HG02763 (cell line): ENCODE measurements around the gene SH3RF3.

Experiments used
- ATAC-seq: cut with Tn5 transposase; IDR thresholded peaks from one replicate; pipeline ENCODE4 v1.9.1; 2021; ENCODE audit warnings: mild to moderate bottlenecking, moderate library complexity; ENCODE audit not compliant: unreplicated experiment

The SH3RF3 gene

DNA sequence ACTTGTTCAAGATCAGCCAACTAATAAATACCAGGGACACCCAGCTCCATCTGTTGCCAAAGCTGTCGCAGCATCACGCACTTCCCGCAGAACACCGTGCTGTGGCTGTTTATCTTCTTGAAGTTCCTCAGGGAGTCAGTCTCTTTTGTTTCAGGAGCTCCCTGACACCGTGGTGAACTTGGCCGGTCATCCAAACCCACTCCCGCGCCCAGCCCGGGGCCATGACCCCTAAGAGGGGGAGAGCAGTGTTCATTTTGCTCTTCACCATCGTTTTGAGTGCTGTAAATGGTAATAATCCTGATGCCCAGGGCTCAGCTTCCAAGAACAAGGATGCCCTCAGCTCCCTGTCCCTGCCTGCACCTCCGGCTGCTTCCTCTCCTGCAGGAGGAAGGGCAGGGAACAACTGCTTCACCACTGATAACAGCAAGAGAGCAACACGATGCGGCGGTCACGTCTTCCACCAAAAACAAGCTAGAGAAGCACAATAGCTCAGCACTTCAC, 353.4 kb downstream of the SH3RF3 start:
- ATAC-seq = no peak

DNA sequence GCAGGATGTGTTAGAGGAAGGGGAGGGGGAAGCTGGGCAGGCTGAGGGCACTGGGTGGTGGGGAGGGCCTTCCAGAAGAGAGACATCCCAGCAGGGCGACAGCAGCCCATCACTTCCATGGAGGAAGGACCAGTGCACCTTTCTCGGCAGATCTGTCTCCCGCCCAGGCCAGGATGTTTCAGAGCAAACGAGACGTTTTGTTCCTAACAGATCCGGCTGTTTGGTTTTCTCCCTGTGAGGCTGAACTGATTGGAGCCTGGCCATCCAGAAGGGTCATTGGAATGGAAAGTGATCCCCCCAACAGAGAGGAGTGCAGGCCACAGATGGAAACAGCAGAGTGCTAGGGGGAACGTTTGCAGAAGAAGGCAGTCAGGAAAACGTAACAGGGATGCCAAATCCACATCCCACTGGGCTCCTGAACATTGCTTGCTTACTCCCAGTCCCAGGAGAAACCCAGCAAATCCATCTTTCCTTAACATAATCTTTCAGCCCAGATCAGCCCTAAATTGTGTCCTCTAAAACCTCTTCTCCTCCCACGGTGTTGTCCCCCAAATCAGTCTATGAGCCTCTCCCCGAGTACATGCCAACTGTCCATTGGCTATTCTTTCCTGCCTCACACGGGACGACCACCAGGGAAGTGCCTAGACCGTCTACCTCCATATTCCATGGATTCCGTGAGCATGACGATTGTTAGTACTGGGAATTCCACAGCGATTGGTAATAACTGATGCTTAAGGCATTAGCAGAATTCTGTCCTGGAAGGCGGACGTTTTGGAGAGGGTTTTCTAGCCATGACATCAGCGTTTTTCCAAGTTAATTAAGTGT, 357.9 kb downstream of the SH3RF3 start:
- ATAC-seq = no peak

DNA sequence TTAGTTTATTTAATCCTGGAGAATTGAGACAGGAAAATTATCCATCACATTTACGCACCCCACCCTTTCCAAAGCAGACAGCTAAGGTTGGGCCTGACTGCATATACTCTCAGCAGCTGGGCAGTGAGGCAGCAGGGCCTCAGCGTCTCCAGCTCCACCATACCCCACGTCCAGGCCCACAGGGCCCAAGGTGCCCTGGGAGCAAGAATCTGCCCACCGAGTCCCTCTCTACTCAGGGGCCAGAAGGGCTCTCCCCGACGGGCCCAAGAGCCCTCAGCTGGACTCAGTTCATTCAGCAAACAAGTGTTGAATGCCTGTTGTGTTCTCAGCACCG, 358.5 kb downstream of the SH3RF3 start:
- ATAC-seq = no peak

DNA sequence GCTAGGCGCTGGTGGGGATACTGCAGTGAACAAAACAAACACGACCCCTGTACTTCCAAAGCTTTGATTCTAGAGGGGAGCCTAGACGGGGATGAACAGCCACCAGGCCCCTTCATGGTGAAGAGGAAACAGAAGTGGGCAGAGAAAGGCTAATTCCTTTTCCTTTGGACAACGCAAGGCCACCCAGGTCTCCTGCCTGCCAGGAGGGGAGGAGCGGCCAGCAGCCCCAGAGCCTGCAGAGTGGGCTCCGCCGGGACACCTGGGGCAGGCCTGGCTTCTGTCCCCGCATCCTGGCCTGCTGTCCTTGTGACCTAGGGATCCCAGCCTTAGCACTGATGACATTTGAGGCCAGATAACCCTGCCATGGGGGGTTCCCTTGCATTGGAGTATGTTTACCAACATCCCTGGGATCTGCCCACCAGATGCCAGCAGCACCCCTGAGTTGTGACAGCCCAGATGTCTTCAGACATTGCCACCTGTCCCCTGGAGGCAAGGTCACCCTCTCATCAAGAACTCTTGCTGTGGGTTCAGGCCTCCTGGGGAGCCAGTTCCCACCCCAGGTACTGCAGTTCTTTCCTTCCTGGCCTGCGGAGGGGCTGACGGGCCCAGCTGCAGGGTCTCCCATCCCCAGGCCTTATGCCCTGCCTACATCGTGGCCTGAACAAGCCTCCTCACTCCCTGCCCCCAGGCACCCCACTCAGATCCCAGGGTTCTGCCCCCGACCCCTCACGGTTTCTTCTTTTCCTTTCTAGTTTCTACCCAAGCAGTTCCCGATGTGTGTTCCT, 359.1 kb downstream of the SH3RF3 start:
- no peak for ATAC-seq

DNA sequence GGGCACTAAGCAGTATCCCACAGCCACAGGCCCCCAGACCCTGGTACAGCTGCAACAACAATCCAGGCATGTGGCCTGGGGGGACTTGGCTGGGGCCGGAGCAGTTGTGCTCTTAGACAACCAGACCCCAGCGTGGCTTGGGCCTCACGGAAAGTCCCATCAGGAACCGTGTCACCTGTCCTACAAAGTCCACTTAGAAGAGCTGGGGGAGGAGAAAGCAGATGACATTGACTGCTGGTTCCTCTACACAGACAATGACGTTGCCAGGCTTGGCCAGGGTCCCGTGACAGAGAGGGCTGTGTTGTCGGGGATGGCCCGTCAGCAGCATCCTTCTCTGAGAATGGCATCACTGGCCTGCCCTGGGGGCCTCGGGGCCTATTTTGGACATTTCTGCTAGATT, 360.3 kb downstream of the SH3RF3 start:
- ATAC-seq = no peak

DNA sequence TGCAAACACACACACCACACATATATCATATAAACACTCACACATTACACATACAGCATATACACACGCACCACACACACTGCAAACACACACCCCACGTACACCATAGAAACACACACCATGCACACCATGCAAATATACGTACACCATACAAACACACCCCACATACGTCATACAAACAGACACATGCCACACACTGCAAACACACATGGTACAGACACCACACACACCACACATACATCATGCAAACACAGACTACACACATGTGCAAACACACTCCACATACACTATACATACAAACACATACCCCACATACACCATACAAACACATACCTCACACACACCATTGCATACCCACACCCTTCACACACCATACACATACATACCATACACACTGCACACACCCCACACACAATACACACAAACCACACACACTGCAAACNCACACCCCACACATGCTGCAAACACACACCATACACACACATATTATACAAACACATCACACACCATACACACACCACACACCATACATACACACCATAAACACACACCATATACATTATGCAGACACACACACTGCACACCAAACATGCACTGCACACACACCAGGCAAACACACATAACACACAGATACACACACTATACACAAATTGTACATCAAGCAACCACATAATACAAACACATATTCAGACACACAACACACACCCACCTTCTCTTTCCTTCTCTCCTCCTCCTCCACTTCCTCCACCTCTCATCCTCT, 364.4 kb downstream of the SH3RF3 start:
- ATAC-seq = no peak

DNA sequence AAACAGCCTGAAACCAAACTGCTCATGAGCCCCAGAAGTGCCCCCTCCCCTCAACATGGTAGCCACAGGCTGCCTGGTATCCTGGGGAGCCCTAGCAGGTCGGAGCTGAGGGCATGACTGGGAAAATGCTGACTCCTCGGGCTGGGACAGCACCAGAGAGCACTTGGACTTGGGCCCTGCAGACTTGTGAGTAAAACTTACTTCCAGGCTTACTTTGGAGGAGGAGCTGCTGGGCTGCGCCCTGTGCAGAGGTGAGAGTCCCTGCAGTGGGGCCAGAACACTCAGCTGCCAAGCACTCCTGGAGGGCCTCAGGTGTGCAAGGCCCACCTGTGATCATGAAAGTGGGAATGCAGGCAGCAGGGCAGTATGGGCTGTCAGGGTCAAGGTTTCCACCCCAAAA, 365.3 kb downstream of the SH3RF3 start:
- ATAC-seq = no peak

DNA sequence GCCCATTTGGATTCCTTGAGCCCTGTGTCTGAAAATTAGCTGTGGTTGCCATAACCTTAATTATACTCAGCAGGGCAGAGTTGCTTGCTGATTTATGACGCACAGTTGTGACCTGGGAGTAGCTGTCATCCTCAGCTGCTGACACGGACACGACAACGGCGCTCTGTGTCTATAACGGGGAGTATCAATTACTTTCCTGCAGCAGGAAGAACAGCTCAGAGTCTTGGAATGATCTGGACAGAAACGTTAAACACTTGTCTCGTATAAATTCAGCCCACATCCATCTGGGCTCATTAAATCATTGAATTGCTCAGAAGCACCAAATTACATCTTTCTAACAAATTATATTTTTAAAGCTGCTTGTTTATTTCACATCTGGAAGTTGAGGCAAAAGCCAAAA, 368.5 kb downstream of the SH3RF3 start:
- ATAC-seq = no peak

DNA sequence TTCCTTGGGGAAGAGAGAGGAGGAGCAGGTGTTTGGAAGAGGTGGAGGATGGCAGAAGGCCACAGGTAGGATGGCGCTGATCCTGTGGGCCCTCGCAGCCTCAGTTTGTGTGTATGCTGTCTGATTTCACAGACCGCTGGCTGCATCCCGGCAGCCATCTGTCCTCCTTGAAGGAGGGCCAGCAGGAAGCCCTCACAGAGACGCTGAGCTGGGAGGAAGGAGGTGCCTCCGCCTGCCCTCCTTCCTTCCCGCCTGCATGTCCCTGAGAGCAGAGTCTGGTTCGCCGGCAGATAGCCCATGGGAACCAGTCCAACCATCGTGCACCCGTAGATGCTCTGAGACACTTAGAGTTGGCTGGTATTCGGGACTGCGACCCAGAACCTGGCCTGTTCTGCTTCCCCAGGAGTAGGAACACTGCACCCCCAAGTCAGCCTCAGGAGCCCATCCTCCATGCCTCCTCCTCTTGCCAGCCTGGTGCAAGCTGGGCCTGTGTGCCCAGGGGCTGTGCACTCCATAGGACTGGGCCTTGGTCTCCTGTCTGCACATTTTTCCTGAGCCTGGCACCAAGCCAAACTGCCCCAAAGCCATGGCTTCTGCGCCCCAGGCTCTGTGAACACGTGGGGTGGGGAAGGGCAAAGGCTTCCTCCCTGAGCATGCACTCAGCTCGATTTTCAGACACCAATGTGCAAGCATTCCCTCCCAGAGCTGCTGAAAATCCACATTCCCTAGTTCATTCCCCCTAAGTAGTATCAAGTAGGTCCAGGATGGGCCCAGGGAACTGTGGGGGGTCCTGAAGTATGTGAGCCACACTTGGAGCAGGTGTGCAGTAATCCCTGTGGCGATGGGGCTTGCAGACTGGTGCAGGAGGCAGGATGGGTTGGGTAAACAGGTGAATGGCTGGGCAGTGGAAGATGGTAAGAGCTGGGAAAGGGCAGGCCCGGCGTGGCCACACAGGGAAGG, 369.2 kb downstream of the SH3RF3 start:
- ATAC-seq = no peak

DNA sequence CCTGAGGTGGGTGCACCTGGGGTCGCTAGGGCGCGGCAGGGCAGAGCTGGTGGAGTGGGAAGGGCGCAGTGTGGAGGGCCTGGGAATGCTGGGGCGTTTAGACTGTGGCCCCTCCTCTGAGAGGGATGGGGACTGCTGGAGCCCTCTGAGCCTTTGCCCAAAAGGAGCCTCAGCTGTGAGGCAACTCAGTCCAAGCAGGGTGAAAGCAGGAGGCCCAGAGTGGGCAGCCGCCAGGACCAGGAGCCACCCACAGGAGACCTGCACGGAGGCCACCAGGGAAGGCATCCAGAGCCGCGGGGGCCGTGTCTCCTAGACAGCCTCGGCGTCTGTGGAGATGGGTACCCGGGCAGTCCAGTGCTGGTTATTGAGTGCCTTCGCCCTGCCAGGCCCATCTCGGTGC, 369.9 kb downstream of the SH3RF3 start:
- ATAC-seq = no peak

DNA sequence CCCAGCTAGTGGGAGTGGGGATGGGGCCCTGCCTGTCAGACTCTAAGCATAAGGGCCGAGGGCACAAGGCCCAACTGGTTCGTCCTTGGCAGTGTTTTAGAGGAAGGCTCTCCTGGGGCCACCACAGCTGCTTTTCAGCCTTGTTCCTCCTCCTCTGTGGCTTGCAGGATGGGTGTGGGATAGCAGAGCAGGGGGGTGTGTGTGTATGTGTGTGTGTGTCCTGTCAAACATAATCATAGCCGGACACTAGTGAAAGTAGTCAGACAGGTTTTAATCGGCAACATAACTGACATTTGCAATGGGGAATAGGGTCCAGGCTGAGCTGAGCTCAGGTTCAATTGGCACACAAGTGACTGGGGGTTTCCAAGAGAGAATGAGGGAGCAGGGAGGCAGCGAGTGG, 370.6 kb downstream of the SH3RF3 start:
- ATAC-seq = no peak

DNA sequence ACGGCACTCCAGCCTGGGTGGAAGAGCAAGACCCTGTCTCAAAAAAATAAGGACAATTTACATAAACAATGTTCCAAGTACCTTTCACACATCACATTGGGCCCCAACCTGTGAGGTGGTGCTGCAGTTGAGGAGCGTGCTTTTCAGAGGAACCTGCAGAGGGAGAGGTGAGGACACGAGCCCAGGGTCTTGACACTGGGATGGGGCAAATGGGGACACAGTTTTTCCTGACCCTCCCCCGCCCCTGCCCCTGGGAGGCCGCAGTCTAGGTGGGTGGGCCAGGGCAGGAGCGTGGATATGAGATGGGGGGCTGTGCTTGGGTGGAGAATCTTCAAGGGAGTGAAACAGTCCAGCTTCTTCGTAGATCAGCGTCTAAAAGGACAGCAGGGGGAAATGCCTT, 371.9 kb downstream of the SH3RF3 start:
- no peak for ATAC-seq

DNA sequence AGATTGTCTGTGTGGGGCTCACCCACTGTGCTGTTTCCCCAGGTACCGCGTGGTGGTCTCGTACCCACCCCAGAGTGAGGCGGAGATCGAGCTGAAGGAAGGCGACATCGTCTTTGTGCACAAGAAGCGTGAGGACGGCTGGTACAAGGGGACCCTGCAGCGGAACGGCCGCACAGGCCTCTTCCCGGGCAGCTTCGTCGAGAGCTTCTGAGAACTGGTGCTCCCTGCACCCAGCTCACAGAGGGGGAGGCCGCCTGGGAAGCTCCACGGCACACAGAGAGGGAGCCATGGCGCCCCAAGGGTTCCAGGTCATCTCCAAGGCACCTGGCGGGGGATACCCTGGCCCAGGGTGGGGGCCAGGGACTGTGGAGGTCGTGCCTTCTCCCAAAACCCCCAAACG, 372.5 kb downstream of the SH3RF3 start:
- no peak for ATAC-seq

DNA sequence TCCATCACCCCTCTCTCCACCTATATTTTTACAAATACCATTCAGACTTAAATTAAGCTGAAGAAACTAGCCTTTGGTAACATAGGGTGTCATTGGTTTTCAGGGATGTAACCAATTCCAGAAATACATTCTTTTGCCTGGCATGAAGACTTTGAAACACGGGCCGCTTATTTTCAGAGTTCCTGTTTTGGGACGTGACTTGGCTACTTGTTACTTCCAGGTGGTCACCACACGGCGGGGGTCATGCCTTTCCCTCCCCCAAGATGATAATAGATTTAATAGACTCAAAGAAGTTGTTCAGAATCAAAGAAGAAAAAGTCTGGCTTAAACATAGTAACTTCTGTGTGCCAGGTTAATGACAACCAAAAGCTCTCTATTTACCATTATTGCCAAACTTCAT, 374.2 kb downstream of the SH3RF3 start:
- no peak for ATAC-seq

DNA sequence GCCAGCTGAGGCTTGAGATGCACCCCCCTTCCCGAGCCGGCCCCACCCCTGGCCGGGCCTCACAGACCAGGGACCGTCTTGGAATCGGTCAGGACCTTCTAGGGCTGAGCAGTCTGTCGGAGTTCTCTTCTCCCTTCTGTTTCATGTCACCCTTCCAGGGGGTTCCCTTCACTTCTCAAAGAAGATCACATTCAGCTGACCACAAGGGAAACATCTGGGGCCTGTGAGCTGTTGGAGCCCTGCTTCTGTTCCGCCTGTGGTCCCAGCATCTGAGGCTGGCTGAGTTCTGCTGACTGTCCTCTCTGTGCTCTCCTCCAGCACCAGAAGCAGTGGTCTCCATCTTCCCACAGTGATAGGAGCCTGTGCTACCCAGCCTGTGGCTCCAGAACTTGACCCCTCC, 378.2 kb downstream of the SH3RF3 start:
- ATAC-seq = no peak

DNA sequence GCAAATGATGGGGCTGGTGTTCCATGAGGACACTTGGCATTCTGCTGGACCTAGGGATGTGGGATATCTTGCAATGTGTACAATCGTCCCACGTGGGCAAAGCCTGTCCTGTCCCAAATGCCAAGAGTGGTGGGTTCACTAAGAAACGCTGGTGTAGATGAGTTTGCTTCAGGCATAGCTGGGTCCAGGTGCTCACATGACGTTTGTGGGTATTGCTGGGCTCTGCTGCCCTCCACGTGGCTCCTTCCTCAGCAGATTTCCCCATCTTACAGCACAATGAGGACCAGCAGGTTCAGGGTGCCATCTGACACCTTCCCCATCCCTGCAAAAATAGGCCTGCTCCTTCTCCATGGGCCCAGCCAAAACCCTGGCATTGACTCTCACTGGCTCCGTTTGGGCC, 378.8 kb downstream of the SH3RF3 start:
- no peak for ATAC-seq

DNA sequence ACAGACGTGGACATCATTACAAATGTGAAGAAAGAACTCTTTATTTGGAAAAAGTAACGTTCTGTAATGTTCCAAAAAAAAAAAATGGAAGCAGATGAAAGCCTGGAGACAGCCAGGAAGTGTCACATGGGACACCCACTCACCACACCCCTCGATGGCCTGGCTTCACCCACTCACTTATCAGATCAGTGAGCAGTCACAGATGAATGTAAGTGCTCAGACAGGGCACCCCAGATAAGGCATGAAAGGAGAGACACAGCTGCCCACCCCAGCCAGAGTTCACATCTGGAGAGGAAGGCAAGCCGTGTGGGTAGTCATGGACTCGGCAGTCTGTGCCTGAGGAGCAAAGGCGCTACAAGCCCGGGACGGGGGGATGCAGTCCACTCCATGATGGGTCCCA, 379.6 kb downstream of the SH3RF3 start:
- ATAC-seq = no peak

DNA sequence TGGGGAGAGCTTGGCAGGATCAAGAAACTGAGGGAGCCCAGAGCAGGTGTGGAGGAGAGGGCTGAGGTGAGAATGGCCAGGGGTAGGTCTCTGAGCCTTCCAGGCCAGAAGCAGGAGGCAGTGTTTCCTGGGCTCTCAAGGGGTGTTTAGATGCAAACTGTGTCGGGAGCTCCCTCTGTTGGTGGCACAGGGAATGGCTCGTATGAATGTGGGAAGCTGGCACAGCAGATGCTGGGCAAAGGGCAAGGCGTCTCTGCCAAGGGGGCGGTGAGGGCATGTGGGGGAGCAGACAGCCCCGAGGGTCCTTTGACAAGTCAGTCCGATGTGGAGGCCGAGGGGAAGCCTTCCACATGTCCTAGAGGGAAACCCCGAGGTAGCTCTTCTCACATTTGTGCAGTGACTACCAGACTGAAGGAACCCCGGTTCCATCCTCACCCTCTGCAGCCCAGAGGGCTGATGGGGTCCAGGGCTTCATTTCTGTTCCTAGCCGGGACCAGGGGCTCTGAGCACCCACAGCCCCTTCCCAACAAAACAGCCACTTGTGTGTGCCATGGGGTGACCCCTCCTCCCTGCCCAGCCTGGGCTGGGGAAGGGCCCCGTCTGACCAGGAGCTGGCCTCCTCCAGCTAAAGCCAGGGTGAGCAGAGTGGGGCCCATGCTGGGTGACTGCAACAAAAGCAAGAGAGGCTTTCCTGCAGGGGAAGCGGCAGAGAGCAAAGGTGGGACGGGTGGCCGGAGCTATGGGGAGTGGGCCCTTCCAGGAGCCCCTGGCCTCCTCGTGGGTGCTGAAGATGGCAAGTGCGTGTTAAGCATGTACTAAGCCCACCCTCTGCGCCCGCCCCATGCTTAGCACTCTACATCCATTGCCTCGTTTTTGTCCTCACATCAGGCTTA, 381.4 kb downstream of the SH3RF3 start:
- ATAC-seq = no peak

DNA sequence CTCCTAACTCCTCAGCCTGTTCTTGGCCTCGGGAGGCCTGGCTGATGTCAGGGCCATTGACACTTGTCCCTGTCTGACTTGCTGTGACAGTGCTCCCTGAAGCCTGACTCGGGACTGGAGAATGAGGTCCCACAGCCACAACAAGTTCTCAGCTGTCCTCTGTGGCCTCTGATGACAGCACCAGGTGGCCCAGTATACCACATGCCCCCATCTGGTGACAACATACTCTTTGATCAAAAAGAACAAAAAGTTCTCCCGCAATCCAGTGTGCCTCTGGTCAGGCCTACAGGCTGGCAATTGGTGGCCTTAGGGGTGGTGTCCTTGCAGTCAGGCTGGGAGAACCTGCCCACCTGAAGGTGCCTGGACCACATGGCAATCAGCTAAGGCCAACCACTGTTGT, 382.2 kb downstream of the SH3RF3 start:
- ATAC-seq = no peak
